DMS79 (cell line): ENCODE results near the gene ATAD1.
"Not testable (repeated sequence)": the region's sequence is repeated elsewhere in the genome, so short reads cannot be mapped to it uniquely, and the experiment has no call there.

Source experiments
- DNase-seq: peaks from one replicate; lab custom pipeline; 2025; lab: John Stamatoyannopoulos, UW

Gene ATAD1

DNA sequence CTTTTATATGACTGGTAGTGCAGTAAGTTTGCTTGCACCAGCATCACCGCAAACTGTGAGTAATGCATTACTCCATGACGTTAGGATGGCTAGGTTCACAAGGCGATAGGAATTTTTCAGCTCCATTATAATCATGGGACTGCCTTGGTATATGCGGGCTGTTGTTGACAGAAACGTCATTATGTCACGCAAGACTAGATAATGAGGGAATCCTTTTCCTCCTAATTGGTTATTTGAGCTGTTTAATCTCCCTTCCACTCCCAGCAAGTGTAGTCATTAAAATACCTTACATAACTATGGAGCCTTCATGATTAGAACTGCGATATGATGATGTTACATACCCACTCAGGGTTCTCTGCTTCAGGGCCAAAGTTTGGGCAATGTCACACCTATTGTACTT, 28.0 kb upstream of the ATAD1 start:
- DNase-seq, result no peak

DNA sequence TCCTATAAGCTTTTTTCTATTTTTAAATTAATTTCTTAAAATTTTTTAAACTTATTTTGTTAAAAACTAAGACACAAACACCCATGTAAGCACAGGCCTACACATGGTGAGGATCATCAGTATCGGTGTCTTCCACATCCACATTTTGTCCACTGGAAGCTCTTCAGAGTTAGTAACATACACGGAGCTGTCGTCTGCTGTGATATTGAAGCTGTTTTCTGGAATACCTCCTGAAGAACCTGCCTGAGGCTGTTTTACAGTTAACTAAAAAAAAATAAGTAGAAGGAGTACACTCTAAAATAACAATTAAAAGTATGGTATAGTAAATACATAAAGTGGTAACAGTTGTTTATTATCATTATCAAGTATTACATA, 27.6 kb upstream of the ATAD1 start:
- no peak for DNase-seq

DNA sequence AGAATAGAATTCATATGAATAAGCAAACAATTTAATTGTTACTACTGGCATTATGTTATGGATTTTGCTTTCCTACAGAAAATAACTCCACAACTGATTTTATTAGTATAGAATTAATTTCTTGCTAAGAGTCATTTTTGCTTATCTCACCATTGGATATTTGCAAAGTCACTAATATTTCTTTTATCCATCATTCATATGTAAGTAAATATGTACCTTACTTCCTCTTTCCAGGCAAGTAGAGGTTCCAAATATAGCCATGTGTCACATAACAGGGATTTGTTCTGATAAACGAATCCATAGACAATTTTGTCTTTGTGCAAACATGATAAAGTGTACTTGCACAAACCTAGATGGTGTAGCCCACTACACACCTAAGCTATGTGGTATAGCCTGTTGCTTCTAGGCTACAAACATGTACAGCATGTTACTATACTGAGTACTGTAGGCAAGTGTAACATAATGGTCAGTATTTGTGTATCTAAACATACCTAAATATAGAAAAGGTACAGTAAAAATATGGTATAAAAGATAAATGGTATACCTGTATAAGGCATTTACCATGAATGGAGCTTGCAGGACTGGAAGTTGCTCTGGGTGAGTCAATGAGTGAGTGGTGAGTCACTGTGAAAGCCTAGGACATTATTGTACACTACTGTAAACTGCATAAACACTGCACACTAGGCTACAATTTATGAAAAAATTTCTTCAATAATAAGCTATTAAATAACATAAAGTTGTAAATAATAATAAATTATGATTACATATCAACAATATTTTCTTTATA, 27.0 kb upstream of the ATAD1 start:
- DNase-seq, result no peak

DNA sequence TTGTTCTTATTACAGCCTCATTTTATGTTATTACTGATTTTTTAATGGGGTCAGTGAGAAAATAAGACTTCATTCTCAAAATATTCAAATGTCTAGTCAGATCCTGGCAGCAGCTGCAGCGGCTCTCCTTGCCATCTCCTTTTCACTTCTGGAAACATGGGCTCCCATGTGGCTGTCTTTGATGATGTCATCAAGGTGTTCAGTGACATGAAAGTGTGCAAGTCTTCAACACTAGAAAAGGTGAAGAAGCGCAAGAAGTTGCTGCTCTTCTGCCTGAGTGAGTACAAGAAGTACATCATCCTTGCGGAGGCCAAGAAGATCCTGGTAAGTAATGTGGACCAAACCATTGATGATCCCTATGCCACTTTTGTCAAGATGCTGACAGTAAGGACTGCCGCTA, 25.7 kb upstream of the ATAD1 start:
- no peak for DNase-seq

DNA sequence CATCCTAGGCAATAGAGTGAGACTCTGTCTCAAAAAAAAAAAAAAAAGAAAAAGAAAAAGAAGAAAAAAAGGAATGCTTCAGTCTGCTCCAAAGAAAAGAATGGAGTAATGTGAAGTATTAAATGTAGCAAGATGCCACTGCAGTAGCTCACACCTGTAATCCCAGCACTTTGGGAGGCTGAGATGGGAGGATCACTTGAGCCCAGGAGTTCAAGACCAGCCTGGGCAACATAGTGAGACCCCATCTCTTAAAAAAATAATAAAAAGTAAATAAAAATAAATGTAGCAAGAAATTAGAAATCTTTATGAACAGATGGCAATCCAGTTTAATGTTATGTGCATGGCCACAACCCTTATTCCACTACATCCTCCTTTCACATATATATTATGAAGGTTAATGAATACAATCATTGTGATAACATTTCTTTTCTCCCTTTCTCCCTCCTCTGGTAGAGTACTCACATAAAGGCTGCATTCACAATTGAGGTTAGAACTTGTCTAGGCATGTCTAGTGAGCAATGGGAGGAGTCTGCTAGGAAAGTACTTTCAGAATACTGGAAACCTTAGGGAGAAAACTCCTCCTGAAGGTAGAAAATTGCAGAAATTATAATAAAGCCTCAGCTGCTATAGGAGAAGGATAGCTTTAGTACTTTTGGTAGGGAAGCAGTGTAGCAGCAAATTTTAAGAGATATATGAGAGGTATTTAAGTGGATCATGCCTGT, 24.9 kb upstream of the ATAD1 start:
- DNase-seq, result no peak

DNA sequence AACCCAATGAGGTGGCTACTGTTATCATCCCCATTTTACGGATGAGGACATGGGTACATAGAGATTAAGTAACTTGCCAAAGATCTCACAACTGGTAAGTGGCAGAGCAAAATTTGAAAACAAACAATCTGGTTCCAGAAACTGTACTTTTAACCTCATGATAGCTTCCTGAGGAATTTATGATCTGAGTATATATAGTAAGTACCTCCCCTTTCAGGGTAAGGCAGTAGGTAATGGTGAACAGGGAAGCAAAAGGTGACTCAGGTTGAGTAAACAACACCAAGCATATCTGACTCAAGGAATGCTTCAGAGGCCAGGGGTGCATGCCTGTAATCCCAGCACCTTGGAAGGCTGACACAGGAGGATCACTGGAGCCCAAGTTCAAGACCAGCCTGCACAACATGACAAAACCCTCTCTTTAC, 24.2 kb upstream of the ATAD1 start:
- DNase-seq, result no peak

DNA sequence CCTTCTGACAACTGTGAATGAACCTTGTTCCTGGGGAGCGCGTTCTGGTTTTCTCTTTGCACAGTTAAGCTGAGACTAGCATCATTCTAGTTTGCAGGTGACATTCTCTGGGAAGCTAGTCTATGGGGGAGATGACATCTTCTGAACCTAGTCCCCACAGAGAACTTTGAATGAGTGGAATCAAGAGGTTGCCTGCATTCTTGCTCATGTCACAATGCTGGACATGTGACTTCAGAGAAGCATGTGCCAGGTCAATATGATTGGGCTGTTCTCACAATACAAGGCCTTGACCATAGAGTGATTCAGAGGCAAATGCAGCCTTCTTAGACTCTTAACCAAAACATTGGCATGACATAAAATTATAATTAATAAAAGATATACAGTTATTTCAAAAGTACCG, 23.2 kb upstream of the ATAD1 start:
- DNase-seq, result no peak

DNA sequence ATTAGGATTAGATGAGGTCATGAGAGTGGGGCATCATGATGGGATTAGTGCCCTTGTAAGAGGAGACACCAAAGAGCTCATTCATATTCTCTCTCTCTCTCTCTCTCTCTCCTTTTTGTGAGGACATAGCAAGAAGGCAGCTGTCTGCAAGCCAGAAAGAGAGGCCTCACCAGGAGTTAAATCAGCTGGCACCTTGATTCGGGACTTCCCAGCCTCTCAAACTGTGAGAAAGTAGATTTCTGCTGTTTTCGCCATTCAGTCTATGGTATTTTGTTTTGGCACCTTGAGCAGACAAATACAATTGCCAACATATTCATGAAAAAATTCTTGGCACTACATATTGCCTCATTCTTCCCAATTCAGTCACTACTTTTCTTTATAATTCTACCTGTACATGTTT, 20.6 kb upstream of the ATAD1 start:
- DNase-seq, result no peak

DNA sequence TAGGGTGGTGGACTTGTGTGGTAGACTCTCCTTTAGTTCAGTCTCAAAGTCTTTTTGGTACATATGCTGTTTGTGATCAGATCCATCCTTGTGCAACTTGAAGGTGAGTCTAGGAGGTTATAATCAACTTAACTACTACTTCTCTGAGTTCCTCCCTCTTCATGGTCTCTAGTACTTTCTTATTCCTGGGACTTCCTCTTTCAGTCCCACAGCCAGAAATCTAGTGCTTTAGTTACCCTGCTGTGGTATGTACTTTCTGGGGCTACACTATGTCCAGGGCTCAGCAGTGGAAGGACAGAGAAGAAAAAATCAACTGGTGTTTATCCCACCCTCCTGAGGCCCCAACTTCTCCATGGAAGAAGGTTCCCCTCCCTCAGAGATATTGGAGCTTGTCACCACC, 19.4 kb upstream of the ATAD1 start:
- DNase-seq, result no peak

DNA sequence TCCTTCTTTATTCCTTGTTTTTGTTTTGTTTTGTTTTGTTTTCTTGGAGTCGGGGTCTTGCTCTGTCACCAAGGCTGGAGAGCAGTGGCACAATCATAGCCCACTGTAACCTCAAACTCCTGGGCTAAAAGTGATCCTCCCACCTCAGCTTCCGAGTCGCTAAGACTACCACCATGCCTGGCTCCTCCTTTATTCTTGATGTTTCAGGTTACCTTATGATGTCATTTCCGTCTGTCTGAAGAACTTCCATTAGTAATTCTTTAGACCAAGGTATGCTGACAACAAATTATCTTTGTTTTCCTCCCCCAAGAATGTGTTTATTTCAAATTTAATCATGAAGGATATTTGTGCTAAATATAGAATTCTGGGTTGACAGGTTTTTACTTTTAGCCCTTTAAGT, 18.1 kb upstream of the ATAD1 start:
- no peak for DNase-seq

DNA sequence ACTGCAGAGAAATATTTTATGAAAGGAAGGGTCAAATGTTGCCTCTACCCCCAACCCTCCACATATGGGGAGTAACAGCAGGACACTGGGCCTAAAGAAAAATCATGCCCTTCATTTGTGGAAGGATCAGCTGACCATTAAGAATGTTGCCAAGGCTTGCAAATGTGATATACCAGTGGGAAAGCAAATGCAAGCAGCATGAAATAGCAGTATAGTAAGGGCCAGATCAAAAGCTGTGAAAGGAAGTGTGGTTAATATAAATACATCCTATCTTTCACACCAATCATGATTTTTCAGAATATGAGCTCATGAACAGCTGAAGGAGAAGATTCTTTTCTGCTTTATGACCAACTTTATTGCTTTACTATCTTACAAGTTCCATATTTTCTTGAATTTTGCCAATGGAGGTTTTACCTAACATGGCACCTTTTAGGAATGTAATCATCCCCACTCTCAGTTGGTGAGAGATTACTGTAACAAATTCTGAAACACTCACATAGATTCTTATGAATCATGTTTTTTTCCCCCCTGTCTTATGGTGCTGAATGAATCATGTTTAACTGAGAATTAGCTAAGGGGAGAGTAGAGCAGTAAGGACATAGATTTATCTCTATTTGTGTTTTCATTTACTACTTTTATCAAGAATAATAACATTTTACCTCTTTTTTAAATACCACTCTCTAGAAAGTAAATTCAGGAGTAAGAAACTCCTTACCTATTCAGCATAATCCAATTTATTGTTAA, 12.1 kb upstream of the ATAD1 start:
- DNase-seq, result no peak

DNA sequence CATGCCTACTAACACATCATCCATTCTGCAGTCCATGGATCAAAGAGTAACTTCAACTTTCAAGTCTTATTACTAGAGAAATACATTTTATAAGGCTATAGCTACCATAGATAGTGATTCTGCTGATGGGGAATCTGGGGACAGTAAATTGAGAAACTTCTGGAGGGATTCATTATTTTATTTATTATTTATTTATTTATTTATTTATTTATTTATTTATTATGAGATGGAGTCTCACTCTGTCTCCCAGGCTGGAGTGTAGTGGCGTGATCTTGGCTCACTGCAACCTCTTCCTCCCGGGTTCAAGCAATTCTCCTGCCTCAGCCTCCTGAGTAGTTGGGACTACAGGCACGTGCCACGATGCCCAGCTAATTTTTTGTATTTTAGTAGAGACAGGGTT, 11.0 kb upstream of the ATAD1 start:
- not testable (repeated sequence) for DNase-seq

DNA sequence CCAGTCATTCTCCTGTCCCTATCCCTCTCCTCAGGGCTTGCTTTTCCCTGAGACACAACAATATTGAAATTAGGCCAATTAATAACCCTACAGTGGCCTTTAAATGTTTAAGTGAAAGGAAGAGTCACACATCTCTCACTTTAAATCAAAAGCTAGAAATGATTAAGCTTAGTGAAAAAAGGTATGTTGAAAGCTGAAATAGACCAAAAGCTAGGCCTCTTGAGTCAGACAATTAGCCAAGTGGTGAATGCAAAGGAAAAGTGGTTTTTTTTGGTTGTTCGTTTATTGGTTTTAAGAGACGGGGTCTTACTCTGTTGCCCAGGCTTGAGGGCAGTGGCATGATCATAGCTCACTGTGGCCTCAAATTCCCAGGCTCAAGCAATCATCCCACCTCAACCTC, 9.7 kb upstream of the ATAD1 start:
- no peak for DNase-seq

DNA sequence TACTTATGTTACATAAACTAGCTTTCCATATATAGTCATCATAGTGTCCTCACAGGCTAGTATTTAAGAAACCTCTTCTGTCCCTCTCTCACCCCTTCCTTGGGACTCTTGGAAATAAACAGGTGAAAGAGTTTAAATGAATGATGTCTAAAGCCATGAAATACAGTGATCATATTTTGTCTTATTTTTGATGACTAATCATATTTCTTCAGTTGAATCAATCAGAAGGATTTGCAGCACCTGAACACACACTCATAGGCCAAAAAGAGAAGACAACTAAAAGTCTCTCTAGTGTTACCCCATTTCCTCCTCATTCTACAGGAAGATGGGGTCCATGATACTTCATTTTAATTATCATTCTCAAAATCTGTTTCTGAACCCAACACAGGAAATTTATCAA, 8.6 kb upstream of the ATAD1 start:
- DNase-seq, result no peak

DNA sequence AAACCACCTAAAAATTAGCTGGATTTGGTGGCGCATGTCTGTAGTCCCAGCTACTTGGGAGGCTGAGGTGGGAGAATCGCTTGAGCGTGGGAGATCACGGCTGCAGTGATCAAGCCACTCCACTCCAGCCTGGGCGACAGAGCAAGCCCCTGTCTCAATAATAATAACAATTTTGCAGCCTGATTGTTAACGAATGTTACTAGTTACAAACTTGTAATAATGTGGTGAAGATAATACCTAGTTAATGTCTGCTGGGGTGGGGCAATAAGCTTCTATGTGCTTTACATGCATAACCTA, 1.2 kb upstream of the ATAD1 start:
- no peak for DNase-seq

DNA sequence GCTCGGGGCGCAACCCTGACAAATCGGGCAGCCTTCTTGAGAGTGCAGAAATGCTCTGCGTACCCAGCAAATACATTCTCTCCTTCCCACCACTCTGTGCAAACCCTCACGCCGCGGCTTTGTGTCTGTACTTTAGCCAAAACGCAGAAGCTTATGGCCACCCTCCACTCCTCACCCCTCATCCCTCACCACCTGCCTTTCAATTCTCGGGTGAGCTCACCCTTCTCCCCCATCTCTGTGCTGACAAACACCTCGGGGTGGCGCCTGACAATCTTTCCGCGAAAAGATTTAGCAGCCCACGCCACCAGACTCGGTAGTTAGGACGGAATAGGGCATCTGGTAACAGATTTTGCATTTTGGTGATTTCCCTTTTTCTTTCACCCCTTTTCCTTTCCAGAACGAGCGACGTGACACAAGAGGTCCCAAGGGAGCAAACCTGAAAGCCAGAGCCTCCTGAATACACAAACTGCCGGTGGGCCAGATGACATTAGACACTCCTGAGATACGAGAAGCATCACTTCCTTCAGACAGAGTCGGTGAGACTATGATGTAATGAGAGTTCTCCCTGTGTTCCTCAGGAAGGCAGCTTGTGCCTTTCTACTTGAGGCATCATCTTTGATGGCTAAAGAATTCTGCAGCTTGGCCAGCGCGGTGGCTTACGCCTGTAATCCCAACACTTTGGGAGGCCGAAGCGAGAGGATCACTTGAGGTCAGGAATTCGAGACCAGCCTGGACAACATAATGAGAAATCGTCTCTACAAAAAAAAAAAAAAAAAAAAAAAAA, 671 bp upstream of the ATAD1 start:
- peak; percentile 32 for DNase-seq

DNA sequence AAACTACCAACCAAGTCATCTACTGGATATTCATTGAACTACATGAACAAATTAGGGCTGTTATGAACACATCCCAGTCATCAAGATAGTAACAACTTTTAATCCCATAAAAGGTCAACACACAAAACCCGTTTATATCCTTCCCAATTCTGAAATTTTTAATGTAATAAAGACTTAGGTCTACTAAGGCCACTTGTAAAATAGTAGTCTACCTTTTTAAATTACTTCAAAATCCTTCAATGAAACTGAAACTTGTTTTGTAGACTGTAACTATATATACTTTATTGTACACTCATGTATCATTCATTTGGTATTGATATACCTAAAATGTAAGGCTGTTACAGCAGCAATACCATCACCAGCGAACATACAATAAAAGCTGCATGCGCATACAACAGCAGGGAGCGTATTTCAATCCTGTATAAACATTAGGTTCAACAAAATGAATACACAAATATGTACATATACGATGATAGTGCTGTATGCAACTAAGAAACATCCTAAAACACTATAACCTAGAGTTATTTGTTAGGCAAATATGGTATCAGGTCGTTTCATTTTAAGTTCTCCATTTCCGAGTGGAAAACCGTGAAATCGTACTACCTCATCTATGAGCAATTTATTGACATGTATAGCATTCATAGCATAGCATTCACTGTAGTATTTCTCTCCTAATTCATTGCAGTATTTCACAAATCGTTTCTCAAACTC, 973 bp downstream of the ATAD1 start:
- no peak for DNase-seq

DNA sequence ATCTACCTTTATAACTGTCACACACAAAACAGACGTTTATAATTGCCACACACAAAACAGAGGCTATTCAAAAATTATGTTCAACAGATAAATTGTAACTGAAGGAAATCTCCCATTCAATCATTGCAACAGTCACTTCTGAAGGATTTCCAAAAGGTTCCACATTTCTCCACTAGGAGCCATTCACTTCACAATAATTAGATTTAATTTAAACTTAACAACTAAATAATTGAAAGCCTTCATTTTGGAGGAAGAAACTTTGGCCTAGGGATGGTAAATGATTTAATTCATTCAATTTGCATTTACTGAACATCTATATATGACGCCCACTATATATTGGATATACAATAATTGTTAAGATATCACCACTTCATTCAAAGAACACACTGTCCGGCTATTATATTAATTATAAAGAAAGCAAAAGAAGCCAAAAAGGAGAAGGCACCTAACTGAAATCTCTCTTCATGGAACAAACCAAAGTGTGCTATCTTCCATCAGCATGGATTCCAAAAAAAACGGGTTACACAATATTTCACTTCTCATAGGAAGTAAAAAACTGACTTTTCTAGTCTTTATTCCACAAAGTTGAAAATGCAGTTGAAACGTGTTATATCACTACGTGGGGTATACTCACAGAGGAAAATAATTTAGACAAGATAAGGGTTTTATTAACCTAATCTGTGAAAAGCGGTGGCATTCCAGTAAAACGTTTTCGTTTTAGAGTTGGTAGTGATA, 1.7 kb downstream of the ATAD1 start:
- no peak for DNase-seq

DNA sequence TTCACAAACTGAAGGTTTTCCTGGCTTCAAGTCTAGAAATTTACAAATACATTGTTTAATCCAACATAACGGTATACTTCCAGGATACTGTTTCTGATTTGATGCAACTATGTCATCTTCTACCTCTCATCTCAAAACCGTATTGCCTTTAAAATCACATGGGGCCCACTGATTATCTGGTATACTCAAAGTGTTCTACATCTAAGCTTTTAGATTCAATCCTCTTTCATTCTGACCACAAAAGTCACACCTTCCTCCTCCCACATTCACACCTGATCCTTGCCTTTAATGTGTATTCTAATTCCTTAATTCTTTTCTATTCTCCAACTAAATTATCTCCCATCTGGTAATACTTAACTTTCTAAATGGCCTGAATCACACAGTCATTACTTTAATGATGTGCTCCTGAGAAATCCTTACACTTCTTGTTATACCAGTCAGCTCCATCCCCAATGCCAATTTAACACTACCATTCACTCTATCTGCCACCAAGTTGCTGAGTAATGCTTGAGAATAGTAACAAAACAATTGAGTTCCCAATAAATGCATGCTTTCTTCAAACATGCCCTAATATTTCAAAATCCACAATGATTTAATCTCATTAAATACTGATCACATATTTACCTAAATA, 13.0 kb downstream of the ATAD1 start:
- no peak for DNase-seq

DNA sequence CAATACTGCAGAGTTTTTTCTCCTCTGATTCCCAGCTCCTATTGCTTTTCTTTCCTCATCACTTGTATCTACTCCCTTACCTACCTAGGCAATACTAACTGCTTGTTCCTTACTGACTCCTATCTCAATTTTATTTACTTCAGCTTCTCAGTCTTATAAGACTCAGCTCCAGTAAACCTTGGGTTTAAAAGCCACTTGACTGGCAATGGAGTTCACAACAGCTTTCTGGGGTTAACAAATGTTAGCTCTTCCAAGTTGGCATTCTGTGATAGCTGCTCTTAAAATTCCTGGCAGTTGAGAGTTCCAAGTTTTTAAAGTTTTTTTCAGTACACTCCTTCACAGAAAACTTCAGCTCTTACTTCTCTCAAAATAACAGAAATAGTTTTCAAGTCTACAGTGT, 14.2 kb downstream of the ATAD1 start:
- no peak for DNase-seq

DNA sequence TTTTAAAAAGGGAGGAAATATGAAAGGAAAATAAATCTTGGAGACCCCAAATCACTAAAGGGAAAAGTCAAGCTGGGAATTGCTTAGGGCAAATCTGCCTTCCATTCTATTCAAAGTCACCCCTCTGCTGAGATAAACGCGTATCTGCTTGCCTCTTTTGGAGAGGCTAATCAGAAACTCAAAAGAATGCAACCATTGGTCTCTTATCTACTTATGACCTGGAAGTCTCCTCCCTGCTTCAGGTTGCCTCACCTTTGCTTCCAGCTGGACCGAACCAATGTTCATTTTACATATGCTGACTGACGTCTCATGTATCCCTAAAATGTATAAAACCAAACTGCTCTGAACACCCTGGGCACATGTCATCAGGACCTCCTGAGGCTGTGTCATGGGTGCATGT, 14.7 kb downstream of the ATAD1 start:
- DNase-seq, result no peak
